H9 (cell line): ENCODE results near the gene IGFLR1. TPM values are rescaled to one million over a fixed set of nuclear protein-coding genes. Genes with fewer than 3 reads are reported as not detected.

ENCODE experiments used
- DNase-seq: peaks from one replicate; pipeline ENCODE4 v3.0.0-alpha.2; 2017
- H2AFZ ChIP-seq: one replicate; pipeline ENCODE4 v1.6.1; 2013; ENCODE audit warnings: mild to moderate bottlenecking, low read length, control low read depth, moderate library complexity
- H2AK5ac ChIP-seq: 2 replicates; pipeline ENCODE4 v1.6.1; 2013; ENCODE audit warnings: low read length, control low read depth, mixed read lengths; ENCODE audit not compliant: insufficient read length
- H2BK120ac ChIP-seq: one replicate; pipeline ENCODE4 v1.6.1; 2013; ENCODE audit warnings: low read depth, mild to moderate bottlenecking, low read length, control low read depth, inconsistent platforms; ENCODE audit not compliant: poor library complexity, severe bottlenecking
- H2BK12ac ChIP-seq: 2 replicates; pipeline ENCODE4 v1.6.1; 2013; ENCODE audit warnings: low read length, control low read depth, mixed read lengths, low read depth; ENCODE audit not compliant: insufficient read length
- H2BK15ac ChIP-seq: 2 replicates; pipeline ENCODE4 v1.6.1; 2013; ENCODE audit warnings: low read depth, low read length, control low read depth
- H2BK20ac ChIP-seq: one replicate; pipeline ENCODE4 v1.6.1; 2013; ENCODE audit warnings: low read depth, mild to moderate bottlenecking, low read length, control low read depth, inconsistent platforms; ENCODE audit not compliant: poor library complexity, severe bottlenecking
- H2BK5ac ChIP-seq: 2 replicates; pipeline ENCODE4 v1.6.1; 2013; ENCODE audit warnings: low read length, control low read depth, mixed read lengths; ENCODE audit not compliant: insufficient read length
- H3K14ac ChIP-seq: 2 replicates; pipeline ENCODE4 v1.6.1; 2013; ENCODE audit warnings: low read length, control low read depth; ENCODE audit not compliant: insufficient read depth
- H3K18ac ChIP-seq: 2 replicates; pipeline ENCODE4 v1.6.1; 2013; ENCODE audit warnings: low read depth, mild to moderate bottlenecking, mixed read lengths, low read length, control low read depth; ENCODE audit not compliant: insufficient read length
- H3K23ac ChIP-seq: 2 replicates; pipeline ENCODE4 v1.6.1; 2013; ENCODE audit warnings: low read length, control low read depth, mixed read lengths, low read depth; ENCODE audit not compliant: insufficient read length
- H3K23me2 ChIP-seq: 2 replicates; pipeline ENCODE4 v1.6.1; 2013; ENCODE audit warnings: low read depth, mild to moderate bottlenecking, mixed read lengths, low read length, control low read depth; ENCODE audit not compliant: insufficient read length, poor library complexity, severe bottlenecking
- H3K27ac ChIP-seq: 2 replicates; pipeline ENCODE4 v1.5.1; 2013; ENCODE audit warnings: low read length, control low read depth, mixed read lengths, low read depth; ENCODE audit not compliant: insufficient read length
- H3K27me3 ChIP-seq: 2 replicates; pipeline ENCODE4 v1.6.1; 2013; ENCODE audit warnings: low read length, control low read depth, inconsistent platforms; ENCODE audit not compliant: insufficient read depth
- H3K4ac ChIP-seq: 2 replicates; pipeline ENCODE4 v1.6.1; 2013; ENCODE audit warnings: low read depth, mild to moderate bottlenecking, control low read depth, inconsistent platforms, low read length, moderate library complexity
- H3K4me1 ChIP-seq: 2 replicates; pipeline ENCODE4 v1.6.1; 2013; ENCODE audit warnings: low read length, control low read depth, inconsistent platforms; ENCODE audit not compliant: insufficient read depth
- H3K4me2 ChIP-seq: 2 replicates; pipeline ENCODE4 v1.6.1; 2013; ENCODE audit warnings: low read length, control low read depth, mixed read lengths; ENCODE audit not compliant: insufficient read length, insufficient read depth
- H3K56ac ChIP-seq: 2 replicates; pipeline ENCODE4 v1.6.1; 2013; ENCODE audit warnings: low read depth, mild to moderate bottlenecking, mixed read lengths, low read length, control low read depth; ENCODE audit not compliant: insufficient read length
- H3K79me1 ChIP-seq: 2 replicates; pipeline ENCODE4 v1.6.1; 2013; ENCODE audit warnings: low read depth, mild to moderate bottlenecking, moderate library complexity, low read length, control low read depth, inconsistent platforms; ENCODE audit not compliant: insufficient read depth, poor library complexity, severe bottlenecking
- H3K79me2 ChIP-seq: 2 replicates; pipeline ENCODE4 v1.6.1; 2013; ENCODE audit warnings: low read length, control low read depth, inconsistent platforms; ENCODE audit not compliant: insufficient read depth
- H3K9ac ChIP-seq: 2 replicates; pipeline ENCODE4 v1.6.1; 2013; ENCODE audit warnings: low read length, control low read depth, mixed read lengths; ENCODE audit not compliant: insufficient read length; ENCODE audit errors: extremely low read depth
- H3K9me3 ChIP-seq: one replicate; pipeline ENCODE4 v1.6.1; 2013; ENCODE audit warnings: low read depth, low read length, inconsistent platforms; ENCODE audit not compliant: control insufficient read depth
- H3T11ph ChIP-seq: one replicate; pipeline ENCODE4 v1.6.1; 2013; ENCODE audit warnings: mild to moderate bottlenecking, low read length, control low read depth, inconsistent platforms
- H4K20me1 ChIP-seq: one replicate; pipeline ENCODE4 v1.6.1; 2013; ENCODE audit not compliant: control insufficient read depth, insufficient read length, insufficient read depth
- H4K5ac ChIP-seq: 2 replicates; pipeline ENCODE4 v1.6.1; 2013; ENCODE audit warnings: low read depth, mild to moderate bottlenecking, mixed read lengths, low read length, control low read depth; ENCODE audit not compliant: insufficient read length
- H4K8ac ChIP-seq: replicated peaks from 2 replicates; pipeline ENCODE4 v1.6.1; 2013; ENCODE audit warnings: low read length, control low read depth, mixed read lengths, low read depth; ENCODE audit not compliant: insufficient read length
- H4K91ac ChIP-seq: 2 replicates; pipeline ENCODE4 v1.6.1; 2013; ENCODE audit warnings: low read depth, mild to moderate bottlenecking, moderate library complexity, mixed read lengths, low read length, control low read depth; ENCODE audit not compliant: insufficient read length
- H3K27ac Mint-ChIP-seq, 3 experiments: 2 replicates in 2 of 3; 3 replicates in 1 of 3; pipeline ENCODE4 v1.8.0; 2020 to 2021; ENCODE audit warnings: mixed read lengths in 3 of 3, mild to moderate bottlenecking in 1 of 3, moderate library complexity in 1 of 3
- H3K27me3 Mint-ChIP-seq: 2 replicates; pipeline ENCODE4 v1.8.0; 2021; ENCODE audit warnings: low read depth, mild to moderate bottlenecking, moderate library complexity, mixed read lengths
- H3K36me3 Mint-ChIP-seq, 3 experiments: 2 replicates in 2 of 3; 3 replicates in 1 of 3; pipeline ENCODE4 v1.8.0; 2020 to 2021; ENCODE audit warnings: low read depth in 3 of 3, mixed read lengths in 3 of 3; ENCODE audit not compliant: insufficient read depth in 1 of 3
- H3K4me1 Mint-ChIP-seq, 2 experiments: 2 replicates each; pipeline ENCODE4 v1.8.0; 2020; ENCODE audit warnings: mixed read lengths in 2 of 2
- H3K4me3 Mint-ChIP-seq, 2 experiments: 2 replicates in 1 of 2; 3 replicates in 1 of 2; pipeline ENCODE4 v1.8.0; 2020 to 2021; ENCODE audit warnings: mild to moderate bottlenecking in 2 of 2, mixed read lengths in 2 of 2, moderate library complexity in 1 of 2
- H3K9me3 Mint-ChIP-seq, 2 experiments: 2 replicates in 1 of 2; 3 replicates in 1 of 2; pipeline ENCODE4 v1.8.0; 2020; ENCODE audit warnings: mild to moderate bottlenecking in 2 of 2, mixed read lengths in 2 of 2, moderate library complexity in 1 of 2
- WGBS: extraction: QIAGEN DNeasy Blood & Tissue Kit; methylation state at CpG from one replicate; pipeline ENCODE4 v1.1.7; 2013; ENCODE audit warnings: missing lambda C conversion rate, low lambda C conversion rate, mixed read lengths; ENCODE audit not compliant: insufficient read length; ENCODE audit errors: extremely low coverage; 5-methylcytosine and 5-hydroxymethylcytosine counted together
- total RNA-seq: library from RNA; stranded (reverse); gene quantifications from 2 replicates; pipeline ENCODE4 v1.2.1, GENCODE V29; 2021
- TF ChIP-seq, protein P1 (sequence below): fragments of 200-600 bp; sonication (generic); conservative IDR thresholded peaks from 3 replicates; pipeline ENCODE4 v1.8.0; 2021; ENCODE audit warnings: antibody characterized with exemption, mild to moderate bottlenecking

Gene IGFLR1
- total RNA-seq, 1 experiment from 2014 or later, result 2.9 TPM

DNA sequence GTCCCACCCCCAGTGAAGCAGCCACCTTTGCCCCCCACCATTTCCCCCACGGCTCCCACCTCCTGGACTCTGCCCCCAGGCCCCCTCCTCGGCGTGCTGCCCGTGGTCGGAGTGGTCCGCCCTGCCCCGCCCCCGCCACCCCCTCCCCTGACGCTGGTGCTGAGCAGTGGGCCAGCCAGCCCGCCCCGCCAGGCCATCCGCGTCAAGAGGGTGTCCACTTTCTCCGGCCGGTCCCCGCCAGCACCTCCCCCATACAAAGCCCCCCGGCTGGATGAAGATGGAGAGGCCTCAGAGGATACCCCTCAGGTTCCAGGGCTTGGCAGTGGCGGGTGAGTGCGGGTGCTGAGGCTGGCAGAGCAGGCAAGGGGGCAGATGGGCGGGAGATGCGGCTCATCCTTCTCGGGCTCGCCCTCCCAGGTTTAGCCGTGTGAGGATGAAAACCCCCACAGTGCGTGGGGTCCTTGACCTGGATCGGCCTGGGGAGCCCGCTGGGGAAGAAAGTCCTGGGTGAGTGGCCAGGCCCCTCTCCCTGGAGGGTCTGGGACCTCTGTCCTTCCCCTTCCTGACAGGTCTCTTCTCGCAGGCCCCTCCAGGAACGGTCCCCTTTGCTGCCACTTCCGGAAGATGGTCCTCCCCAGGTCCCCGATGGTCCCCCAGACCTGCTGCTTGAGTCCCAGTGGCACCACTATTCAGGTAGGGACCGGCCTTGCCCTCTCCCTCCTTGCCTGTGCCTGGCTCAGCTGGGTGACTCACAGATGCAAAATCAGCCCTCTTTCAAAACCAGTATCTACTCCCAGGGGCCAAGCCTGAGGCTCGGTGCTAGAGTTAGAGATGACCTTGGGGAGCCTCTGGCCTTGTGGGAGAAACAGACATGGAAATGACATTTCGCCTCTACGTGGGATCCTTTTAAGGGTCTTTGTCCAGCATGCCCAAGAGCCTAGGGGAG lies 8.8 kb downstream of the IGFLR1 start:
- Histone ChIP-seq H4K5ac (no peak overlapping the region), H4K91ac (no peak overlapping the region), H3K79me1 (no peaks in the 10 kb centered on the region), H3K9me3 (no peaks in the 10 kb centered on the region), H3K56ac (no peak overlapping the region), H4K20me1 (no peaks in the 10 kb centered on the region), H3T11ph (no peak overlapping the region), H3K9ac (no peak overlapping the region), H2BK15ac (no peak overlapping the region), H3K4ac (no peak overlapping the region), H3K4me1 (no peaks in the 10 kb centered on the region), H3K18ac (no peak overlapping the region), H3K23me2 (no peaks in the 10 kb centered on the region), H3K23ac (no peak overlapping the region), H2BK12ac (no peak overlapping the region), H2BK120ac (no peak overlapping the region), H3K4me2 (no peak overlapping the region), H2BK5ac (no peak overlapping the region), H3K27ac (no peak overlapping the region), H3K27me3 (no peaks in the 10 kb centered on the region), H3K79me2 (no peaks in the 10 kb centered on the region), H2AK5ac (no peak overlapping the region), H4K8ac (no peak overlapping the region), H2BK20ac (no peak overlapping the region), H2AFZ (no peak overlapping the region), H3K14ac (no peak overlapping the region)
- TF ChIP-seq, protein P1, sequence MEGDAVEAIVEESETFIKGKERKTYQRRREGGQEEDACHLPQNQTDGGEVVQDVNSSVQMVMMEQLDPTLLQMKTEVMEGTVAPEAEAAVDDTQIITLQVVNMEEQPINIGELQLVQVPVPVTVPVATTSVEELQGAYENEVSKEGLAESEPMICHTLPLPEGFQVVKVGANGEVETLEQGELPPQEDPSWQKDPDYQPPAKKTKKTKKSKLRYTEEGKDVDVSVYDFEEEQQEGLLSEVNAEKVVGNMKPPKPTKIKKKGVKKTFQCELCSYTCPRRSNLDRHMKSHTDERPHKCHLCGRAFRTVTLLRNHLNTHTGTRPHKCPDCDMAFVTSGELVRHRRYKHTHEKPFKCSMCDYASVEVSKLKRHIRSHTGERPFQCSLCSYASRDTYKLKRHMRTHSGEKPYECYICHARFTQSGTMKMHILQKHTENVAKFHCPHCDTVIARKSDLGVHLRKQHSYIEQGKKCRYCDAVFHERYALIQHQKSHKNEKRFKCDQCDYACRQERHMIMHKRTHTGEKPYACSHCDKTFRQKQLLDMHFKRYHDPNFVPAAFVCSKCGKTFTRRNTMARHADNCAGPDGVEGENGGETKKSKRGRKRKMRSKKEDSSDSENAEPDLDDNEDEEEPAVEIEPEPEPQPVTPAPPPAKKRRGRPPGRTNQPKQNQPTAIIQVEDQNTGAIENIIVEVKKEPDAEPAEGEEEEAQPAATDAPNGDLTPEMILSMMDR, result no peak
- peaks cover 57 to 81% (median 77%) of the 10 kb centered on the region in 3 experiments for H3K36me3 Mint-ChIP-seq
- H3K27ac Mint-ChIP-seq, result peak overlapping the region in 1 of 3 experiments; percentile 73; a peak in 2 of 7 replicates
- DNase-seq, result no peak
- H3K9me3 Mint-ChIP-seq, result no peaks in the 10 kb centered on the region
- no peak overlapping the region for H3K4me3 Mint-ChIP-seq
- H3K4me1 Mint-ChIP-seq, result no peaks in the 10 kb centered on the region
- no peaks in the 10 kb centered on the region for H3K27me3 Mint-ChIP-seq
- WGBS, result no CpG with 5 or more reads among the region's 35 CpGs
